GM20431 (cell line): ENCODE measurements around the gene TFAP2D.

ENCODE experiments used
- in situ Hi-C: fragments of 300-500 bp; cut with MseI, MboI; formaldehyde crosslinking; loops from one replicate; pipeline ENCODE4 v1.15.0; 2020; ENCODE audit warnings: low sequenced_read_pairs; ENCODE audit not compliant: unreplicated experiment

The TFAP2D gene

GRCh38 chr6:50713226-50713625, at the start of gene TFAP2D:
TSS of gene TFAP2D (plus strand) at chr6:50713526. CDS start at chr6:50714056, 530 bp downstream.
- in situ Hi-C loops = no loop called here

GRCh38 chr6:50663806-50664205, 49.5 kb upstream of the TFAP2D start:
- in situ Hi-C loops = no loop called here

DNA sequence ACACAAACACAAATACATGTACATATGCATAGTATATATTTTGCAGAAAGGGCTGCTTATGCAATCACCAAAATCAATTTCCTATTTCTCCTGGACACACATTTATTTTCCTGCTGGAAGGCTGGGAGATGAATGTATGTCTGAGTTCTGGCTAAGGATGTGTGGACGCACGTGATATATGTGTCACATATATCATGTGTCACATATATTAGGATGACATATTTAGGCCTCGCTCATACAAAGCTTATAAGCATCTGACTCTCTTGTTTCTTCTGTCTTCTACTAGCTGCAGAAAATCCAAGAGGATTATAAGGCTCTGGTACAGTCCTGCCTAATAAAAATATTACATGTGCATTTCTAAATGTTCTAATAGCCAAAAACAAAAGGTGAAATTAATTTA, 47.2 kb upstream of the TFAP2D start:
- in situ Hi-C loops = no loop called here

DNA sequence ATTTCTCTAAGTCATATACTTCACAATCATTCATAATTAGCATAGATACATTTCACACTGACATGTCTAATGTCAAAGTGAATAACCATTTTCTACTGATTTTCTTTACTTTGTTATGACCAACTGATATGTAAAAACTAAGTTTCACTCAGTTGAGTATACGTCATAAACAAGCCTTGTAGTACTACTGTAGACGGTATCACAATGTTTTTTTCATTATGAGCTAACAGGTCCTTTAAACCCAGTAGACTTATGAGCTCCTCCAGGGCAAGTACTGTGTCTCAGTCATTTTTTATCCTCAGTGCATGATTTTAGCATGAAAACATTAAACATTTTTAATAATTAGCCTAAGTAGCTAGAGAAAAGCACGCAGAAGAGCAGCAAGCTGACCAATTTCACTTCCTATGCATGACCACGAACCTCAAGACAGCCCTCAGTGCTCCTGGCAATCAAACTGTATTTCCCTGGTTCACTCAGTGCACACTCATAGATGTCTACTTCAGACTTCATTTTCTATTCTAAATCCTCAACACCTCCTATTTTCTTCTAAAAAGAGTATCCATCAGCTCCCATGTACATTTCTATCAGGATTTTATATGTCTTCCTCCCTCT, 32.0 kb upstream of the TFAP2D start:
- in situ Hi-C loops = no loop called here

DNA sequence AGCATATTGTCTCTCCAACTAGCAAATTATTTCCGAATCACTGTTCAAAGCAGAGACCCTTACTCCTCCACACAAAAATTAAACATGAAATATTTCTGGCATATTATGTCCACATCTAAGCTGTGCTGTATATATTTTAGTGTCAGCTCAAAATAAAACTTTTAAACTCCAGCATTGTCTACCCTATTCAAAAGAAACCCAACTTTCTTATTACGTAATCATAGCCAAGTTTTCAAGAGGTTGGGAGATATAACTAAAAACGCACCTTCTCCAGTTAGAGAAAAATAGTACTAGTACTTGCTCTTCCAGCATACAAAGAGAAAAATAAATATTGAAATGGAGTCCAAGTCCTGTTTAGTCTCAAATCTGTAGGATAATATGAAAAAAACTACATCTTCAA, 24.1 kb upstream of the TFAP2D start:
- in situ Hi-C loops = no loop called here

- in situ Hi-C loops = no loop called here
These were observed 21.4 kb upstream of the TFAP2D start for GRCh38 chr6:50691814-50692495.

DNA sequence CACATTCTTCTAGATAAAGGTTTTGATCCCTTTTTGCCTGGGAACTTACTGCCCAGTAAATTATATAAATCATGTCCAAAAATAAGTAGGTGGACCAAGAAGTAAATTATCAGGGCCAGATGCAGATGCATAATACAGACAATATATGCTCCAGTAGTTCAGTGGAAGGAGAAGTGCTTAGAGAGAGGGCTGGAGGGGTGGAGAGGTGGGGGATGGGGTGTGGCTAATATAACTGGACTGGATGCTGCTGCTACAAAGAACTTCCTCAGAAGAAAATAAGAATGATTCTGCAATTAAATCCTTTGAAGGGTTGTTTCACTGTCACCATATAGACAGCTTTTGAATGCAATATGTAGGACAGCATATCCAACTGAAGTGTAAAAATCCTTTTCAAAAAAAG, 14.8 kb upstream of the TFAP2D start:
- in situ Hi-C loops = no loop called here

DNA sequence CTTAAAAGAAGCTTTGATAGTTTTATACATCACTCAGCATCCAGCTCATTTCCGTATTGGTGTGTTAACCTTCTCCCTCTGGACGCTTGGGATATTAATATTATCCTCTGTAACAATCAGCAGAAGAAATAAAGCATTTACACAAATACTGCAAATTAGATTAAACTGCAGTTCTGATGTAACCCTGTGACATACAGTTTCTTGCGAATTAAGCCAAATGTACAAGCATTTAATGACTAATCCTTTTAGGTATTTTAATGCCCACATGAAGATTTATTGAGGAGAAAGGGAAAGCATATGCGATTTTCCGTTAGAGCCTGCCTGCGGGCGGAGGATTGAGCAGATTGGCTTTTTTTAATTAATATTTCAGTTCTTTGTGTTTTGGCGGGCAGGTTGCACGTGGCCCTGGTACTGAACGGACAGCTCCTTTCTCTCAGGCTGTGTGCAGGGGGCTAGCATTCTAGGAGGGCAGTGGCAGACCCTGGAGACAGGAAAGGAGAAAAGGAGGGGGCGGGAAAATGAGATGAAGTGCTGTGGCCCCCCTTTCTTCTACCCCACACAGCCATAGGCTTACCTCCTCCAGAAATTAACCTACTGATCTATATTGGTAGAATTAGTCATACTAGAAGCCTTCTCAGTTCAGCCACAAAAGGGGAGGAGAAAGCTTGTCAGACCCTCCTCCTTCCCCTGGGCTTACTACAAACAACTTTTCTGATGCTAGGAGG, 14.1 kb upstream of the TFAP2D start:
- in situ Hi-C loops = no loop called here

GRCh38 chr6:50706575-50706974, 6.8 kb upstream of the TFAP2D start:
- in situ Hi-C loops = no loop called here

DNA sequence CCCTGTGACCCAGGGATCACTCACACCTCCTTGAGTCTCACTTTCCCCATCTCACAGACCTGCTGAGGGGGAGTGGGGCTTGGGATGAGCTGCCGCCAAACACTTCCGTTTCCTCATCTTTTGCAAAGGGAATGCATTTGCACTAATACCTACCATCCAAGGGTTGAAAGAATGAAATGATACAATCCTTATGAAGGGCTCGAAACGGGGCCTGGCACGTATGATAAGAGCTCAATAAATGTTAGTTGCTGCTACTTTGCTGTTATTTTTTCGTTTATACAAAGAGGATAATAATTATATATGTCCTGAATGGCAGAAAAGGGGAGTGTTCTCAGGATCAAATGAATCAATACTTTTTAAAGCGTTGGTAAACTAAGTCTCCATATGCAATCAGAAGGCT, 6.1 kb upstream of the TFAP2D start:
- in situ Hi-C loops = no loop called here

- in situ Hi-C loops = no loop called here
These were observed 5.5 kb upstream of the TFAP2D start for GRCh38 chr6:50707652-50708300.

GRCh38 chr6:50708664-50709365, 4.5 kb upstream of the TFAP2D start:
- in situ Hi-C loops = no loop called here

DNA sequence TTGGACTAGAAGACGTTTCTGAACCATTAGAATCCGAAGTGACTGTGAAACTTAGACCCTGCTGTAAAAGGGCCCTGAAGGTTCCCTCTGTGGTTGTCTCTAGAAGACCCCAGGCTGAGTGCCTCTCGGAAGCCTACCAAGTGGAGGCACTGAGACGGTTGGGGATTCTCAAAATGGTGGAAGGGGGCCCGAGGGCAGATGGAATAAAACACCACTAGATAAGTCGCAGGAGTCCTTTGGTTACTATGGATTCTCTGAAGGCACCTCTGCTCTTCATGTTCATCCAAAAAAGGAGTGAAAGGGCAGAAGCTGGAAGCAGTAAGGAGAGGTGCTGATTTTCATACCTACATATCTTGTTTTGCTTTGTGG, 4.0 kb upstream of the TFAP2D start:
- in situ Hi-C loops = no loop called here

GRCh38 chr6:50711686-50712085, 1.6 kb upstream of the TFAP2D start:
- in situ Hi-C loops = no loop called here

GRCh38 chr6:50712291-50712690, 1.0 kb upstream of the TFAP2D start:
- in situ Hi-C loops = no loop called here

- in situ Hi-C loops = no loop called here
These were observed 706 bp downstream of the TFAP2D start for GRCh38 chr6:50713977-50714486.

GRCh38 chr6:50714487-50715379, 1.4 kb downstream of the TFAP2D start:
- in situ Hi-C loops = no loop called here

- in situ Hi-C loops = no loop called here
These were observed 3.7 kb downstream of the TFAP2D start for GRCh38 chr6:50716899-50717509.
